Epithelial cell of proximal tubule (primary cell): ENCODE results near the gene KCNK1. TPM values are rescaled to one million over a fixed set of nuclear protein-coding genes. Genes with fewer than 3 reads are reported as not detected.
"Not testable (repeated sequence)": the region's sequence is repeated elsewhere in the genome, so short reads cannot be mapped to it uniquely, and the experiment has no call there.

Experiments used
- DNase-seq: peaks from one replicate; pipeline ENCODE4 v3.0.0-alpha.2; 2011; ENCODE audit warnings: low read depth
- H3K4me3 ChIP-seq: 2 replicates; pipeline ENCODE4 v1.5.1; 2011; ENCODE audit warnings: low read depth, mild to moderate bottlenecking, low read length
- CTCF ChIP-seq: conservative IDR thresholded peaks from 2 replicates; pipeline ENCODE4 v1.5.1; 2012; ENCODE audit warnings: low read depth, mild to moderate bottlenecking, low read length
- total RNA-seq: library from RNA; depleted of rRNA; stranded (reverse); fragments of >200 nt; gene quantifications from 2 replicates; pipeline ENCODE4 v1.2.3, GENCODE V29; 2015

Gene KCNK1
- total RNA-seq, 1 donor from 2014 or later = 9.8 TPM

DNA sequence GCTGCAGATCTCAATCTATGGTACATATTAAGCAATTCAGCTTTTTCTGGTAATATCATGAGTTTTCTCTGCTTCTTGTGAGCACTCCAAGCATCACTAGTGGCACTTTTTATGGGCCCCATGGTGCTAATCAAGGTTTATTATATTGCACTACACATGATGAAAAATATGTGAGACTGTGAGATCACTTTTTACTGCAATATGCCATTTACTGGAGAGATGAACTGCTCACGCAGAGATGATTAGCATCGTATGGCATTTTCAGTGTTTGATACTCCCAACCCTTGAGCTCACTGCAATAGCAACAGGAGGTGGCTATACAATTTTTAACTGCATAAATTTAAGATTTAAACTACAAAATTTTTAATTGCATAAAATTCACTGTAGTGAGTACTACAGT is 8.7 kb upstream of the KCNK1 start:
- DNase-seq = no peak
- no peak for TF ChIP-seq CTCF
- H3K4me3 ChIP-seq = no peak overlapping the region

- DNase-seq = no peak
- TF ChIP-seq CTCF = no peak
- no peak overlapping the region for H3K4me3 ChIP-seq
Measured at GRCh38 chr1:233606813-233607212, 7.1 kb upstream of the KCNK1 start.

DNA sequence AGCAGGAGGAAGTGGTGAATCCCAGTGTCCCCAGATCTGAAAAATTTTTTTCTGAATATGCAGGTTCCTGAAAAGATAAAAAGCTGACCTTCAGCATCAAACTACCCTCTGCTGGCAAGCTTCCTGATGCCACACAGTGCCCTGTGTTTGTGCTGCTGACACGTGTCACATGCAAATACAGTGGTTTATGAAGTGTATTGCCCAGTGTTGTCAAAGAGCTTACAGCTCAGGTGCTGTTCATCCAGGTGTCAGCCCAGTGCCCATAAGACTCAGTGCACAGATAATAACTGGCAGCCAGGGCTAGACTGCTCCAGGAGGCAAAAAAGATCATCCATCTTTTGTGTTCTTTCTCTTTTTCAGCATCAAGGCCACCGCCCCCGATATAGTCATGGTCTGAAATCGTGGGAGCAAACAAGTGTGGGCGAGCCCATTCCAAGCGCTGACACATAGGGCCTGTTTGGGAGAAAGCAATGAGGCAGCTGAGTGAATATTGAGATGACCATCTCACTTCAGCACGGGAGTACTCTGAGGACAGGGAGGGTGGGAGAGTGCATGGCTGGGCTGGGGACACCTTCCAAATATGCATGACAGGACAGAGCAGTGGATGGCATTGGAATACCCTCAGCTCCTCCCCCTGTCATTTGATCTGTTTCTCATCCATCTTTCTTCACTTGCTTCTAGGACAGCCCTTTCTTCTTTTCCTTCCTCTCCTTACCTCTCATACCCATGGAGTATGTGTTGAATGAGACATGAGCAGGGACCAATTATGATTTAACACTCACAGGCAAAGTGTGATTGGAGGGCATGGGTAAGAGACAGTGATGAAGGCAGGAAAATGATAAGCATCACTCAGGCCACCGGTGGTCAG is 6.4 kb upstream of the KCNK1 start:
- no peak overlapping the region for H3K4me3 ChIP-seq
- TF ChIP-seq CTCF = no peak
- DNase-seq = no peak

GRCh38 chr1:233608988-233609387 is 4.9 kb upstream of the KCNK1 start:
- TF ChIP-seq CTCF = no peak
- no peak for DNase-seq
- H3K4me3 ChIP-seq = no peak overlapping the region

DNA sequence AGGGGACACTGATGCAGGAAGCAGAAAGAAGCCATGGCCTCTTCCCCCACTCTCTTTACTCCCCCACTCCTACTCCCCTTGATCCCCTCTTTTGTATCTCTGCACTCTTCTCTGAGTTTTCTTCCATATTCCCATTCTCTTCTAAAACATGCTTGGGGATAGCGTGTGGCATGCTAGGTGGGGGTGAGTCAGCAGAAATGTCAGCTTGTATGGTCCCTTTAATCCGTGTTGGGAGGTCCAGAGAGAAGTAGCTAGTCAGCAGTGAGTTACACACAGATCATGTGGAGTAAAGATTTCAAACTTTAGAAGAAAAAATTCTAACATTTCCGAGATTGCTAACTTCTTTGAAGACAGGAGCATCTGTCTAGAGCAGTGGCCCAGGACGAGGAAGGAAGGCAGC is 4.0 kb upstream of the KCNK1 start:
- no peak for TF ChIP-seq CTCF
- DNase-seq = no peak
- no peak overlapping the region for H3K4me3 ChIP-seq

DNA sequence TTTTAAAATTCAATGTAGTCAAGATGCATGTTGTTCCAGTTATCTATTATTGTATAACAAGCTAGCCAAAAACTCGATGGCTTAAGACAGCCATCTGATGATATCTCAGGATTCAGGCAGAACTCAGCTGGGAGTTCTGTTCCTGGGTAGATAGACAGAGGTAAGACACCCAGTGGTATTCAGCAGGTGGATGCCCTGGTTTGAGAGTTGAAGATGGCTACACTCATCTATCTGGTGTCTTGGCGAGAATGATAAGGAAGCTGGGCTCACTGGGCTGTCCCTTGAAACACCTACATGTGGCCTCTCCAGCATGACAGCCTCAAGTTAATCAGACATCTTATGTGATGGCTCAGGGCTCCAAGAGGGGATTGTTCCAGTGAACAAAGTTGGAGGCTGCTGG is 3.3 kb upstream of the KCNK1 start:
- no peak overlapping the region for H3K4me3 ChIP-seq
- no peak for TF ChIP-seq CTCF
- DNase-seq = no peak

- not testable (repeated sequence) for DNase-seq, H3K4me3 ChIP-seq
Measured at GRCh38 chr1:233611363-233611762, 2.5 kb upstream of the KCNK1 start.
